Measurements from ENCODE around the gene BRSK1. TPM values are rescaled to one million over a fixed set of nuclear protein-coding genes. Genes with fewer than 3 reads are reported as not detected.

The BRSK1 gene
- total RNA-seq, 1 donor from 2014 or later: 0.52 TPM

- Histone ChIP-seq H3K27ac (ENCODE audit: low read depth, low read length) (no peak overlapping the region), H3K36me3 (ENCODE audit: control insufficient read depth in 3 of 3, insufficient read depth in 3 of 3, low read length in 3 of 3) (peaks cover 6 to 14% (median 8%) of the 10 kb centered on the region in 3 donors), H3K9me3 (ENCODE audit: control insufficient read depth in 3 of 3, low read length in 3 of 3) (no peaks in the 10 kb centered on the region), H3K27me3 (ENCODE audit: control insufficient read depth in 3 of 3, insufficient read depth in 3 of 3, low read length in 3 of 3) (peaks cover 0 to 6% (median 4%) of the 10 kb centered on the region in 3 donors), H3K4me1 (ENCODE audit: control insufficient read depth in 3 of 3, insufficient read depth in 3 of 3, low read length in 3 of 3) (peaks cover 20 to 30% (median 23%) of the 10 kb centered on the region in 3 donors), H3K4me3 (ENCODE audit: low read length in 3 of 3) (peak overlapping the region in 2 of 3 donors; percentile 19 to 57), H3K9ac (ENCODE audit: low read depth in 1 of 3, low read length in 3 of 3) (peak overlapping the region in 1 of 3 donors; percentile 41)
Observed at GRCh38 chr19:55341595-55342531, 58.1 kb downstream of the BRSK1 start.

GRCh38 chr19:55344444-55344843 lies 60.6 kb downstream of the BRSK1 start:
- H3K27ac ChIP-seq (ENCODE audit: low read depth, low read length): no peak overlapping the region

GRCh38 chr19:55345101-55345817 lies 61.5 kb downstream of the BRSK1 start:
- no peak overlapping the region for H3K27ac ChIP-seq (ENCODE audit: low read depth, low read length)
- H3K4me3 ChIP-seq (ENCODE audit: low read length in 3 of 3): no peak overlapping the region
- H3K27me3 ChIP-seq (ENCODE audit: control insufficient read depth in 3 of 3, insufficient read depth in 3 of 3, low read length in 3 of 3): peaks cover 0 to 3% (median under 1%) of the 10 kb centered on the region in 3 donors
- H3K9ac ChIP-seq (ENCODE audit: low read depth in 1 of 3, low read length in 3 of 3): no peak overlapping the region
- H3K36me3 ChIP-seq (ENCODE audit: control insufficient read depth in 3 of 3, insufficient read depth in 3 of 3, low read length in 3 of 3): peaks cover 6 to 14% (median 13%) of the 10 kb centered on the region in 3 donors
- H3K9me3 ChIP-seq (ENCODE audit: control insufficient read depth in 3 of 3, low read length in 3 of 3): no peaks in the 10 kb centered on the region
- peaks cover 11 to 17% (median 12%) of the 10 kb centered on the region in 3 donors for H3K4me1 ChIP-seq (ENCODE audit: control insufficient read depth in 3 of 3, insufficient read depth in 3 of 3, low read length in 3 of 3)

More at GRCh38 chr19:55344444-55344843, 60.6 kb downstream of the BRSK1 start:
- no peaks in the 10 kb centered on the region for H3K9me3 ChIP-seq (ENCODE audit: control insufficient read depth in 3 of 3, low read length in 3 of 3)
- peaks cover 13 to 20% (median 15%) of the 10 kb centered on the region in 3 donors for H3K4me1 ChIP-seq (ENCODE audit: control insufficient read depth in 3 of 3, insufficient read depth in 3 of 3, low read length in 3 of 3)
- peaks cover 6 to 14% (median 13%) of the 10 kb centered on the region in 3 donors for H3K36me3 ChIP-seq (ENCODE audit: control insufficient read depth in 3 of 3, insufficient read depth in 3 of 3, low read length in 3 of 3)
- H3K9ac ChIP-seq (ENCODE audit: low read depth in 1 of 3, low read length in 3 of 3): no peak overlapping the region
- H3K27me3 ChIP-seq (ENCODE audit: control insufficient read depth in 3 of 3, insufficient read depth in 3 of 3, low read length in 3 of 3): no peaks in the 10 kb centered on the region
- no peak overlapping the region for H3K4me3 ChIP-seq (ENCODE audit: low read length in 3 of 3)

- H3K4me3 ChIP-seq (ENCODE audit: low read length in 3 of 3): no peak overlapping the region
- no peaks in the 10 kb centered on the region for H3K9me3 ChIP-seq (ENCODE audit: control insufficient read depth in 3 of 3, low read length in 3 of 3)
- H3K27ac ChIP-seq (ENCODE audit: low read depth, low read length): no peak overlapping the region
- peaks cover 6 to 14% (median 13%) of the 10 kb centered on the region in 3 donors for H3K36me3 ChIP-seq (ENCODE audit: control insufficient read depth in 3 of 3, insufficient read depth in 3 of 3, low read length in 3 of 3)
- no peak overlapping the region for H3K9ac ChIP-seq (ENCODE audit: low read depth in 1 of 3, low read length in 3 of 3)
- H3K27me3 ChIP-seq (ENCODE audit: control insufficient read depth in 3 of 3, insufficient read depth in 3 of 3, low read length in 3 of 3): peaks cover 5 to 11% (median 9%) of the 10 kb centered on the region in 3 donors
- peaks cover 4 to 11% (median 5%) of the 10 kb centered on the region in 3 donors for H3K4me1 ChIP-seq (ENCODE audit: control insufficient read depth in 3 of 3, insufficient read depth in 3 of 3, low read length in 3 of 3)
Observed at GRCh38 chr19:55345818-55346724, 62.3 kb downstream of the BRSK1 start.

- Histone ChIP-seq H3K9ac (ENCODE audit: low read depth in 1 of 3, low read length in 3 of 3) (no peak overlapping the region), H3K36me3 (ENCODE audit: control insufficient read depth in 3 of 3, insufficient read depth in 3 of 3, low read length in 3 of 3) (peaks cover 3 to 14% (median 13%) of the 10 kb centered on the region in 3 donors), H3K9me3 (ENCODE audit: control insufficient read depth in 3 of 3, low read length in 3 of 3) (no peaks in the 10 kb centered on the region), H3K4me3 (ENCODE audit: low read length in 3 of 3) (no peak overlapping the region), H3K27me3 (ENCODE audit: control insufficient read depth in 3 of 3, insufficient read depth in 3 of 3, low read length in 3 of 3) (peaks cover 12 to 18% (median 17%) of the 10 kb centered on the region in 3 donors), H3K4me1 (ENCODE audit: control insufficient read depth in 3 of 3, insufficient read depth in 3 of 3, low read length in 3 of 3) (peaks cover 0 to 5% (median 0%) of the 10 kb centered on the region in 3 donors), H3K27ac (ENCODE audit: low read depth, low read length) (no peak overlapping the region)
Observed at GRCh38 chr19:55346725-55347441, 63.1 kb downstream of the BRSK1 start.

GRCh38 chr19:55347442-55348009 lies 63.7 kb downstream of the BRSK1 start:
- Histone ChIP-seq H3K9me3 (ENCODE audit: control insufficient read depth in 3 of 3, low read length in 3 of 3) (no peaks in the 10 kb centered on the region), H3K9ac (ENCODE audit: low read depth in 1 of 3, low read length in 3 of 3) (no peak overlapping the region), H3K27ac (ENCODE audit: low read depth, low read length) (no peak overlapping the region), H3K4me1 (ENCODE audit: control insufficient read depth in 3 of 3, insufficient read depth in 3 of 3, low read length in 3 of 3) (peaks cover 0 to 4% (median 0%) of the 10 kb centered on the region in 3 donors), H3K36me3 (ENCODE audit: control insufficient read depth in 3 of 3, insufficient read depth in 3 of 3, low read length in 3 of 3) (peaks cover 3 to 13% (median 12%) of the 10 kb centered on the region in 3 donors), H3K4me3 (ENCODE audit: low read length in 3 of 3) (no peak overlapping the region), H3K27me3 (ENCODE audit: control insufficient read depth in 3 of 3, insufficient read depth in 3 of 3, low read length in 3 of 3) (peaks cover 19 to 24% (median 23%) of the 10 kb centered on the region in 3 donors)

GRCh38 chr19:55348317-55349034 lies 64.7 kb downstream of the BRSK1 start:
- Histone ChIP-seq H3K36me3 (ENCODE audit: control insufficient read depth in 3 of 3, insufficient read depth in 3 of 3, low read length in 3 of 3) (peaks cover 0 to 5% (median 4%) of the 10 kb centered on the region in 3 donors), H3K4me1 (ENCODE audit: control insufficient read depth in 3 of 3, insufficient read depth in 3 of 3, low read length in 3 of 3) (peaks cover 4 to 9% (median 7%) of the 10 kb centered on the region in 3 donors), H3K27ac (ENCODE audit: low read depth, low read length) (no peak overlapping the region), H3K4me3 (ENCODE audit: low read length in 3 of 3) (no peak overlapping the region), H3K9ac (ENCODE audit: low read depth in 1 of 3, low read length in 3 of 3) (no peak overlapping the region), H3K27me3 (ENCODE audit: control insufficient read depth in 3 of 3, insufficient read depth in 3 of 3, low read length in 3 of 3) (peaks cover 28 to 34% (median 33%) of the 10 kb centered on the region in 3 donors), H3K9me3 (ENCODE audit: control insufficient read depth in 3 of 3, low read length in 3 of 3) (no peaks in the 10 kb centered on the region)

- Histone ChIP-seq H3K4me3 (ENCODE audit: low read length in 3 of 3) (no peak overlapping the region), H3K9me3 (ENCODE audit: control insufficient read depth in 3 of 3, low read length in 3 of 3) (no peaks in the 10 kb centered on the region), H3K9ac (ENCODE audit: low read depth in 1 of 3, low read length in 3 of 3) (no peak overlapping the region), H3K4me1 (ENCODE audit: control insufficient read depth in 3 of 3, insufficient read depth in 3 of 3, low read length in 3 of 3) (peaks cover 8 to 12% (median 10%) of the 10 kb centered on the region in 3 donors), H3K36me3 (ENCODE audit: control insufficient read depth in 3 of 3, insufficient read depth in 3 of 3, low read length in 3 of 3) (peaks cover 0 to 5% (median 0%) of the 10 kb centered on the region in 3 donors), H3K27me3 (ENCODE audit: control insufficient read depth in 3 of 3, insufficient read depth in 3 of 3, low read length in 3 of 3) (peaks cover 39 to 45% (median 45%) of the 10 kb centered on the region in 3 donors), H3K27ac (ENCODE audit: low read depth, low read length) (no peak overlapping the region)
Observed at GRCh38 chr19:55350620-55351315, 67.0 kb downstream of the BRSK1 start.
